Tibial nerve (tissue), 4 donors: ENCODE measurements around the gene CSNK1G2. TPM values are rescaled to one million over a fixed set of nuclear protein-coding genes. Genes with fewer than 3 reads are reported as not detected.

ENCODE experiments used
- DNase-seq, 2 donors: peaks; one replicate each; pipeline ENCODE4 v3.0.0-alpha.2; 2019; ENCODE audit warnings: low spot score in 2 of 2
- H3K27ac ChIP-seq, 4 donors: fragments of 200-600 bp; sonication (generic) in 3 of 4; one replicate each; pipeline ENCODE4 v1.5.1; 2017 to 2019; ENCODE audit warnings: mild to moderate bottlenecking in 1 of 4
- H3K27me3 ChIP-seq, 2 donors: fragments of 200-600 bp; sonication (generic) in 1 of 2; one replicate each; pipeline versions ENCODE4 v1.5.1 to v1.6.0; 2017 to 2019
- H3K36me3 ChIP-seq, 3 donors: fragments of 200-600 bp; sonication (generic); one replicate each; pipeline ENCODE4 v1.5.1; 2018 to 2019
- H3K4me1 ChIP-seq, 4 donors: fragments of 200-600 bp; sonication (generic) in 3 of 4; one replicate each; pipeline ENCODE4 v1.5.1; 2017 to 2019
- H3K4me3 ChIP-seq, 4 donors: fragments of 200-600 bp; sonication (generic) in 3 of 4; one replicate each; pipeline ENCODE4 v1.5.1; 2017 to 2019; ENCODE audit warnings: mild to moderate bottlenecking in 1 of 4, moderate library complexity in 1 of 4
- H3K9me3 ChIP-seq, 4 donors: fragments of 200-600 bp; sonication (generic) in 3 of 4; one replicate each; pipeline ENCODE4 v1.5.1; 2017 to 2019
- CTCF ChIP-seq, 5 experiments: fragments of 200-600 bp in 3 of 5; fragments of 450-650 bp in 2 of 5; sonication (generic) in 3 of 5; IDR thresholded peaks; one replicate each; pipeline ENCODE4 v1.5.1; 2016 to 2019; ENCODE audit warnings: antibody characterized with exemption in 5 of 5, mild to moderate bottlenecking in 3 of 5, moderate library complexity in 2 of 5
- EP300 ChIP-seq, 2 donors: sonication (generic); formaldehyde crosslinking; IDR thresholded peaks; one replicate each; pipeline ENCODE4 v1.6.1; 2017; ENCODE audit warnings: antibody characterized with exemption in 2 of 2, mild to moderate bottlenecking in 1 of 2
- POLR2A ChIP-seq, 2 donors: fragments of 450-650 bp; IDR thresholded peaks; one replicate each; pipeline ENCODE4 v1.6.1; 2017; ENCODE audit warnings: antibody characterized with exemption in 2 of 2, mild to moderate bottlenecking in 2 of 2, moderate library complexity in 2 of 2
- WGBS, 2 donors: methylation state at CpG; one replicate each; pipeline ENCODE4 v1.1.5; 2018; 5-methylcytosine and 5-hydroxymethylcytosine counted together
- small RNA-seq: library from RNA; depleted of rRNA; stranded (forward); fragments of <200 nt; gene quantifications from one replicate; pipeline ENCODE3, GENCODE V24; 2016
- total RNA-seq, 4 donors: library from RNA; depleted of rRNA; stranded (reverse); fragments of >200 nt; gene quantifications; one replicate each; pipeline ENCODE4 v1.1.0, GENCODE V29; 2016

The CSNK1G2 gene
- total RNA-seq, 4 donors from 2014 or later, result 38.9 to 132 (median 55.6) TPM

- whole genome bisulfite sequencing, 2 donors, result 76 to 84% methylated on average over 4 of the region's 4 CpGs
- no peak for TF ChIP-seq CTCF (IDR thresholded peaks at IDR 0.05)
- TF ChIP-seq POLR2A (IDR thresholded peaks at IDR 0.05), result no peak
- no peak for TF ChIP-seq EP300 (IDR thresholded peaks at IDR 0.05)
Observed at GRCh38 chr19:2021453-2022140, 80.6 kb downstream of the CSNK1G2 start.

GRCh38 chr19:2022289-2022688 lies 81.3 kb downstream of the CSNK1G2 start:
- 90 to 98% methylated on average over 2 of the region's 2 CpGs for WGBS, 2 donors
- no peaks in the 10 kb centered on the region for H3K36me3 ChIP-seq
- H3K4me3 ChIP-seq, result no peak overlapping the region
- DNase-seq, result no peak
- H3K4me1 ChIP-seq, result peaks cover 0 to 13% (median 4%) of the 10 kb centered on the region in 4 donors
- TF ChIP-seq EP300 (IDR thresholded peaks at IDR 0.05), result no peak
- TF ChIP-seq POLR2A (IDR thresholded peaks at IDR 0.05), result no peak
- TF ChIP-seq CTCF (IDR thresholded peaks at IDR 0.05), result no peak
- H3K27ac ChIP-seq, result no peak overlapping the region
- H3K27me3 ChIP-seq, result no peaks in the 10 kb centered on the region
- peaks cover 0 to 4% (median 0%) of the 10 kb centered on the region in 4 donors for H3K9me3 ChIP-seq

More at GRCh38 chr19:2021453-2022140, 80.6 kb downstream of the CSNK1G2 start:
- H3K27ac ChIP-seq, result peak overlapping the region in 2 of 4 donors; percentile 25 to 55
- DNase-seq, result no peak
- no peak overlapping the region for H3K4me3 ChIP-seq
- H3K27me3 ChIP-seq, result no peaks in the 10 kb centered on the region
- peaks cover 0 to 11% (median 4%) of the 10 kb centered on the region in 4 donors for H3K4me1 ChIP-seq
- peaks cover 0 to 4% (median 0%) of the 10 kb centered on the region in 4 donors for H3K9me3 ChIP-seq
- no peaks in the 10 kb centered on the region for H3K36me3 ChIP-seq

- Histone ChIP-seq H3K4me3 (no peak overlapping the region), H3K27me3 (no peaks in the 10 kb centered on the region), H3K4me1 (peaks cover 0 to 43% (median 28%) of the 10 kb centered on the region in 4 donors), H3K9me3 (peaks cover 0 to 4% (median 0%) of the 10 kb centered on the region in 4 donors), H3K27ac (peak overlapping the region in 3 of 4 donors; percentile 11 to 98 (median 65)), H3K36me3 (no peaks in the 10 kb centered on the region)
- WGBS, 2 donors, result 71% methylated on average over 9 to 10 of the region's 10 CpGs
- TF ChIP-seq EP300 (IDR thresholded peaks at IDR 0.05) (no peak), POLR2A (IDR thresholded peaks at IDR 0.05) (no peak), CTCF (IDR thresholded peaks at IDR 0.05) (no peak)
- DNase-seq, result no peak
Observed at GRCh38 chr19:2026770-2027169, 85.8 kb downstream of the CSNK1G2 start.

- H3K36me3 ChIP-seq, result no peaks in the 10 kb centered on the region
- DNase-seq, result peak in 1 of 2 donors; percentile 78
- H3K9me3 ChIP-seq, result peaks cover 0 to 4% (median 0%) of the 10 kb centered on the region in 4 donors
- TF ChIP-seq CTCF (IDR thresholded peaks at IDR 0.05), result peak in 3 of 5 experiments; percentile 22 to 45 (median 30)
- TF ChIP-seq POLR2A (IDR thresholded peaks at IDR 0.05), result no peak
- TF ChIP-seq EP300 (IDR thresholded peaks at IDR 0.05), result peak; percentile 42 to 79
- WGBS, 2 donors, result 47 to 48% methylated on average over 9 of the region's 9 CpGs
- H3K4me3 ChIP-seq, result no peak overlapping the region
- peaks cover 0 to 47% (median 32%) of the 10 kb centered on the region in 4 donors for H3K4me1 ChIP-seq
- no peaks in the 10 kb centered on the region for H3K27me3 ChIP-seq
- peak overlapping the region; percentile 11 to 98 (median 65) for H3K27ac ChIP-seq
Observed at GRCh38 chr19:2027361-2027760, 86.4 kb downstream of the CSNK1G2 start.

Small RNA genes within 50 kb of the gene (small RNA-seq; reads per million reads assigned to genes)
- not detected for gene AC007136.1

Other genes starting within 250 kb of the CSNK1G2 start
- gene ONECUT3, start 187.7 kb upstream of the CSNK1G2 start, total RNA-seq, result not detected
- 1 to 10 TPM in 2 of 4 donors, under 1 TPM in 2; 0.21 to 2.4 (median 1.2) TPM for gene ATP8B3, start 128.9 kb upstream of the CSNK1G2 start, total RNA-seq
- 10 to 100 TPM; 17.9 to 87.3 (median 31.1) TPM for gene REXO1, start 92.7 kb upstream of the CSNK1G2 start, total RNA-seq
- gene KLF16, start 77.6 kb upstream of the CSNK1G2 start, total RNA-seq, result 1 to 10 TPM; 4.6 to 8.4 (median 7.0) TPM
- gene ABHD17A, start 55.7 kb upstream of the CSNK1G2 start, total RNA-seq, result 100 to 1,000 TPM; 127 to 165 (median 132) TPM
- gene ADAT3, start 35.8 kb upstream of the CSNK1G2 start, total RNA-seq, result 1 to 10 TPM; 2.4 to 8.7 (median 4.8) TPM
- 10 to 100 TPM; 34.7 to 65.7 (median 56.2) TPM for gene SCAMP4, start 35.8 kb upstream of the CSNK1G2 start, total RNA-seq
- 10 to 100 TPM; 54.0 to 94.5 (median 73.5) TPM for gene BTBD2, start 74.5 kb downstream of the CSNK1G2 start, total RNA-seq
- 100 to 1,000 TPM; 126 to 265 (median 152) TPM for gene MKNK2, start 110.1 kb downstream of the CSNK1G2 start, total RNA-seq
- gene MOB3A, start 155.2 kb downstream of the CSNK1G2 start, total RNA-seq, result 10 to 100 TPM; 31.7 to 70.8 (median 35.2) TPM
- gene IZUMO4, start 155.7 kb downstream of the CSNK1G2 start, total RNA-seq, result 10 to 100 TPM; 28.6 to 46.3 (median 33.2) TPM
- 100 to 1,000 TPM in 1 of 4 donors, 10 to 100 TPM in 3; 75.2 to 127 (median 83.3) TPM for gene AP3D1, start 210.4 kb downstream of the CSNK1G2 start, total RNA-seq
- gene DOT1L, start 222.8 kb downstream of the CSNK1G2 start, total RNA-seq, result 10 to 100 TPM; 13.8 to 59.4 (median 18.1) TPM